Measurements from ENCODE around the gene PHACTR2. TPM values are rescaled to one million over a fixed set of nuclear protein-coding genes. Genes with fewer than 3 reads are reported as not detected.
"Not testable (repeated sequence)": the region's sequence is repeated elsewhere in the genome, so short reads cannot be mapped to it uniquely, and the experiment has no call there.

PHACTR2 gene
- total and polyA plus RNA-seq, 4 donors, result 11.0 to 119 (median 43.8) TPM

- Histone ChIP-seq H3K9me3 (ENCODE audit: control insufficient read depth in 4 of 4, insufficient read depth in 3 of 4, low read length in 3 of 4) (peaks cover 0 to 3% (median 0%) of the 10 kb centered on the region in 4 donors), H3K4me1 (ENCODE audit: control insufficient read depth in 5 of 5, insufficient read depth in 5 of 5, low read length in 5 of 5) (no peaks in the 10 kb centered on the region), H3K4me3 (no peak overlapping the region), H3K27me3 (ENCODE audit: control insufficient read depth in 3 of 3, insufficient read depth in 3 of 3, low read length in 2 of 3) (no peaks in the 10 kb centered on the region), H3K9ac (ENCODE audit: insufficient read depth in 1 of 2, low read length in 2 of 2) (no peak overlapping the region), H3K27ac (ENCODE audit: low read depth in 1 of 2, low read length in 1 of 2) (no peak overlapping the region), H3K36me3 (ENCODE audit: control insufficient read depth in 4 of 4, insufficient read depth in 4 of 4, low read length in 4 of 4) (peaks cover 0 to 5% (median under 1%) of the 10 kb centered on the region in 4 donors)
- ATAC-seq (ENCODE audit: insufficient read depth, low FRiP score), result no peak
- DNase-seq, result no peak
- 87 to 96% methylated on average over 2 of the region's 2 CpGs for WGBS, 2 donors
- no peak for TF ChIP-seq CTCF (IDR thresholded peaks at IDR 0.05; ENCODE audit: control extremely low read depth, extremely low read depth)
Observed at GRCh38 chr6:143872201-143872600, 194.4 kb downstream of the PHACTR2 start.

- H3K27ac ChIP-seq (ENCODE audit: low read depth in 1 of 2, low read length in 1 of 2); H3K4me3 ChIP-seq; H3K9ac ChIP-seq (ENCODE audit: insufficient read depth in 1 of 2, low read length in 2 of 2); ATAC-seq (ENCODE audit: insufficient read depth, low FRiP score); H3K36me3 ChIP-seq (ENCODE audit: control insufficient read depth in 4 of 4, insufficient read depth in 4 of 4, low read length in 4 of 4); DNase-seq; H3K4me1 ChIP-seq (ENCODE audit: control insufficient read depth in 5 of 5, insufficient read depth in 5 of 5, low read length in 5 of 5); H3K9me3 ChIP-seq (ENCODE audit: control insufficient read depth in 4 of 4, insufficient read depth in 3 of 4, low read length in 3 of 4); H3K27me3 ChIP-seq (ENCODE audit: control insufficient read depth in 3 of 3, insufficient read depth in 3 of 3, low read length in 2 of 3): not testable (repeated sequence)
- 94 to 95% methylated on average over 4 of the region's 4 CpGs for whole genome bisulfite sequencing, 2 donors
Observed at GRCh38 chr6:143873600-143873999, 195.8 kb downstream of the PHACTR2 start.

GRCh38 chr6:143874503-143874902 is 196.7 kb downstream of the PHACTR2 start:
- H3K27ac ChIP-seq (ENCODE audit: low read depth in 1 of 2, low read length in 1 of 2); DNase-seq; H3K4me1 ChIP-seq (ENCODE audit: control insufficient read depth in 5 of 5, insufficient read depth in 5 of 5, low read length in 5 of 5); H3K36me3 ChIP-seq (ENCODE audit: control insufficient read depth in 4 of 4, insufficient read depth in 4 of 4, low read length in 4 of 4); H3K9me3 ChIP-seq (ENCODE audit: control insufficient read depth in 4 of 4, insufficient read depth in 3 of 4, low read length in 3 of 4); H3K27me3 ChIP-seq (ENCODE audit: control insufficient read depth in 3 of 3, insufficient read depth in 3 of 3, low read length in 2 of 3); H3K4me3 ChIP-seq; ATAC-seq (ENCODE audit: insufficient read depth, low FRiP score); H3K9ac ChIP-seq (ENCODE audit: insufficient read depth in 1 of 2, low read length in 2 of 2): not testable (repeated sequence)

- H3K27me3 ChIP-seq (ENCODE audit: control insufficient read depth in 3 of 3, insufficient read depth in 3 of 3, low read length in 2 of 3), result no peaks in the 10 kb centered on the region
- DNase-seq (no peak), ATAC-seq (ENCODE audit: insufficient read depth, low FRiP score) (no peak)
- H3K36me3 ChIP-seq (ENCODE audit: control insufficient read depth in 4 of 4, insufficient read depth in 4 of 4, low read length in 4 of 4), result no peaks in the 10 kb centered on the region
- no peak for TF ChIP-seq CTCF (IDR thresholded peaks at IDR 0.05; ENCODE audit: control extremely low read depth, extremely low read depth)
- H3K27ac ChIP-seq (ENCODE audit: low read depth in 1 of 2, low read length in 1 of 2), result no peak overlapping the region
- 95% methylated on average over 1 of the region's 1 CpG; no CpG with 5 or more reads in 1 of the 2 donors for WGBS, 2 donors
- H3K4me1 ChIP-seq (ENCODE audit: control insufficient read depth in 5 of 5, insufficient read depth in 5 of 5, low read length in 5 of 5), result no peaks in the 10 kb centered on the region
- no peak overlapping the region for H3K9ac ChIP-seq (ENCODE audit: insufficient read depth in 1 of 2, low read length in 2 of 2)
- H3K4me3 ChIP-seq, result no peak overlapping the region
- peaks cover 0 to 3% (median 1%) of the 10 kb centered on the region in 4 donors for H3K9me3 ChIP-seq (ENCODE audit: control insufficient read depth in 4 of 4, insufficient read depth in 3 of 4, low read length in 3 of 4)
Observed at GRCh38 chr6:143877584-143878271, 200.0 kb downstream of the PHACTR2 start.
